ENCODE results near the gene ACAN. TPM values are rescaled to one million over a fixed set of nuclear protein-coding genes. Genes with fewer than 3 reads are reported as not detected.
A peak's percentile ranks its signal among the peaks of the same experiment; 100 is the strongest.

Gene ACAN
- total RNA-seq, 1 experiment from 2014 or later, result 1.4 TPM

DNA sequence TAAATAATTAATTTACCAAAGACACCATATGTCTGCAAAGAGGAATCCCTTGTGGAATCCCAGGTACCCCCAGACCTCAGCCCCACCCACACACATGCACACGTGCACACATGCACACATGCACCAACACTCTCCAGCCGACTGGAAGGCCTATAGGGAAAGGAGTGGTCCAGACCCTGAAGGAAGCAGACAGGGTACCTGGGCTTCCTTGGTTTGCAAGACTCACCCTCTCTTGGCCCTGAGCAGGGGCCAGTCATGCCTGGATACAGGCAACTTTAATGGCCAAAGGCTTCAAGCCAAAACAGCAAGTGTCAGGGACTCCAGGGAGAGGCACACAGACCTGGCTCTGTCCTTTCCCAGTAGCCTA is 101.0 kb downstream of the ACAN start (continued):
- TF ChIP-seq, protein P1, sequence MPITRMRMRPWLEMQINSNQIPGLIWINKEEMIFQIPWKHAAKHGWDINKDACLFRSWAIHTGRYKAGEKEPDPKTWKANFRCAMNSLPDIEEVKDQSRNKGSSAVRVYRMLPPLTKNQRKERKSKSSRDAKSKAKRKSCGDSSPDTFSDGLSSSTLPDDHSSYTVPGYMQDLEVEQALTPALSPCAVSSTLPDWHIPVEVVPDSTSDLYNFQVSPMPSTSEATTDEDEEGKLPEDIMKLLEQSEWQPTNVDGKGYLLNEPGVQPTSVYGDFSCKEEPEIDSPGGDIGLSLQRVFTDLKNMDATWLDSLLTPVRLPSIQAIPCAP (CRISPR knock-in tag; IDR thresholded peaks at IDR 0.05), result no peak
- no peak for TF ChIP-seq CREM (CRISPR knock-in tag; IDR thresholded peaks at IDR 0.05)
- TF ChIP-seq NFE2L1 (CRISPR knock-in tag; IDR thresholded peaks at IDR 0.05), result no peak

- Mint-ChIP-seq H3K4me1 (peaks cover 64% of the 10 kb centered on the region), H3K27ac (peak overlapping the region; percentile 39; the same call in 1 of the 2 replicates), H3K27me3 (ENCODE audit: low read depth) (no peaks in the 10 kb centered on the region; the same call in 1 of the 2 replicates), H3K9me3 (no peaks in the 10 kb centered on the region), H3K4me3 (no peak overlapping the region), H3K36me3 (peaks cover 95% of the 10 kb centered on the region)
- ChIA-PET CTCF (interaction anchor here (0.6 to 8.6 kb wide), 51 partner anchors 9 to 1017 kb away, joined by 3 to 226 read pairs (median 5); partner anchors contain the start of genes ABHD2, FANCI, HAPLN3 and MFGE8), POLR2A (interaction anchor here (0.6 to 1.7 kb wide), 9 partner anchors 9 to 149 kb away, joined by 3 to 7 read pairs (median 4); partner anchors contain the start of genes HAPLN3 and MFGE8)
- TF ChIP-seq CTCF (IDR thresholded peaks at IDR 0.05) (peak; percentile 99), ZNF138 (CRISPR knock-in tag; conservative IDR thresholded peaks at IDR 0.05) (no peak)
- peak; percentile 94 for DNase-seq (ENCODE audit: low spot score)
- peak; percentile 91 for ATAC-seq
Observed at GRCh38 chr15:88904624-88905327, 101.5 kb downstream of the ACAN start.

- ATAC-seq, result no peak
- ChIA-PET CTCF (interaction anchor here (0.8 to 8.6 kb wide), 34 partner anchors 9 to 338 kb away, joined by 3 to 226 read pairs (median 6); partner anchors contain the start of genes ABHD2, FANCI, HAPLN3 and MFGE8), POLR2A (interaction anchor here (0.6 to 1.7 kb wide), 8 partner anchors 11 to 98 kb away, joined by 3 to 7 read pairs (median 4); partner anchors contain the start of gene HAPLN3)
- Mint-ChIP-seq H3K9me3 (no peaks in the 10 kb centered on the region), H3K36me3 (peaks cover 97% of the 10 kb centered on the region), H3K27ac (peak overlapping the region; percentile 74; the same call in 1 of the 2 replicates), H3K4me1 (peaks cover 69% of the 10 kb centered on the region), H3K27me3 (ENCODE audit: low read depth) (no peaks in the 10 kb centered on the region; the same call in 1 of the 2 replicates), H3K4me3 (no peak overlapping the region)
- no peak for DNase-seq (ENCODE audit: low spot score)
- TF ChIP-seq, protein P2, sequence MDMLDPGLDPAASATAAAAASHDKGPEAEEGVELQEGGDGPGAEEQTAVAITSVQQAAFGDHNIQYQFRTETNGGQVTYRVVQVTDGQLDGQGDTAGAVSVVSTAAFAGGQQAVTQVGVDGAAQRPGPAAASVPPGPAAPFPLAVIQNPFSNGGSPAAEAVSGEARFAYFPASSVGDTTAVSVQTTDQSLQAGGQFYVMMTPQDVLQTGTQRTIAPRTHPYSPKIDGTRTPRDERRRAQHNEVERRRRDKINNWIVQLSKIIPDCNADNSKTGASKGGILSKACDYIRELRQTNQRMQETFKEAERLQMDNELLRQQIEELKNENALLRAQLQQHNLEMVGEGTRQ (CRISPR knock-in tag; IDR thresholded peaks at IDR 0.05), result no peak
- TF ChIP-seq CREB1 (CRISPR knock-in tag; IDR thresholded peaks at IDR 0.05) (no peak), ESRRA (CRISPR knock-in tag; IDR thresholded peaks at IDR 0.05; ENCODE audit: borderline replicate concordance) (no peak)
Observed at GRCh38 chr15:88905576-88905975, 102.3 kb downstream of the ACAN start.

DNA sequence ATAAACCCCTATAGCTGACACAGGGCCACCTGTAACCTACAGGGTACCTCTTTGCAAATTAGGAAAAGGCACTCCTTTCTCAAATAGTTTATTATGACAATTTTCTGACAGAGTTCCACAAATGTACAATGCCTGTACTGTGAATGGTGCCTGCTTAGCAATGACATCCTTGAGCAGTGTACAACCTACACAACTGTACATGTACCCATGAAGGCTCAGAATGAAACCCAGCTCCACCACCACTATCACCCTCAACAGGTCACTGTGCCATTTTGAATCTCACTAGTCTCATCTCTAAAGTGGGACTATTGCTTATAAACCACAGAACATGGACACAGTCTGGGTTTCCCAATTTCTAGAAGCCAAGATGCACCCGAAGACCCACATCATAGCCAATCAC is 102.9 kb downstream of the ACAN start:
- H3K4me3 Mint-ChIP-seq, result no peak overlapping the region
- no peaks in the 10 kb centered on the region; the same call in 1 of the 2 replicates for H3K27me3 Mint-ChIP-seq (ENCODE audit: low read depth)
- peak overlapping the region; percentile 74 for H3K27ac Mint-ChIP-seq
- ChIA-PET CTCF (interaction anchor here (1.8 to 8.6 kb wide), 10 partner anchors 11 to 265 kb away, joined by 4 to 226 read pairs (median 16); partner anchors contain the start of gene HAPLN3), POLR2A (interaction anchor here (0.6 to 1.7 kb wide), 5 partner anchors 79 to 98 kb away, joined by 3 to 7 read pairs (median 4); no protein-coding TSS in a partner anchor)
- no peaks in the 10 kb centered on the region for H3K9me3 Mint-ChIP-seq
- TF ChIP-seq SP1 (CRISPR knock-in tag; conservative IDR thresholded peaks at IDR 0.05) (no peak), JUN (CRISPR knock-in tag; IDR thresholded peaks at IDR 0.05) (no peak), ZNF396 (CRISPR knock-in tag; IDR thresholded peaks at IDR 0.05; ENCODE audit: borderline replicate concordance) (no peak), ZNF281 (CRISPR knock-in tag; IDR thresholded peaks at IDR 0.05) (no peak), NFATC4 (CRISPR knock-in tag; IDR thresholded peaks at IDR 0.05) (no peak), CREM (CRISPR knock-in tag; IDR thresholded peaks at IDR 0.05) (no peak), ZNF263 (CRISPR knock-in tag; IDR thresholded peaks at IDR 0.05; ENCODE audit: low read depth) (no peak), ESRRA (CRISPR knock-in tag; IDR thresholded peaks at IDR 0.05; ENCODE audit: borderline replicate concordance) (no peak), TEAD1 (CRISPR knock-in tag; IDR thresholded peaks at IDR 0.05) (no peak), NFYB (CRISPR knock-in tag; conservative IDR thresholded peaks at IDR 0.05; ENCODE audit: low read depth) (no peak), PRRX2 (CRISPR knock-in tag; IDR thresholded peaks at IDR 0.05) (no peak), GTF2I (CRISPR knock-in tag; conservative IDR thresholded peaks at IDR 0.05) (no peak)
- TF ChIP-seq, protein P2 (CRISPR knock-in tag; IDR thresholded peaks at IDR 0.05), result no peak
- TF ChIP-seq, protein P3, sequence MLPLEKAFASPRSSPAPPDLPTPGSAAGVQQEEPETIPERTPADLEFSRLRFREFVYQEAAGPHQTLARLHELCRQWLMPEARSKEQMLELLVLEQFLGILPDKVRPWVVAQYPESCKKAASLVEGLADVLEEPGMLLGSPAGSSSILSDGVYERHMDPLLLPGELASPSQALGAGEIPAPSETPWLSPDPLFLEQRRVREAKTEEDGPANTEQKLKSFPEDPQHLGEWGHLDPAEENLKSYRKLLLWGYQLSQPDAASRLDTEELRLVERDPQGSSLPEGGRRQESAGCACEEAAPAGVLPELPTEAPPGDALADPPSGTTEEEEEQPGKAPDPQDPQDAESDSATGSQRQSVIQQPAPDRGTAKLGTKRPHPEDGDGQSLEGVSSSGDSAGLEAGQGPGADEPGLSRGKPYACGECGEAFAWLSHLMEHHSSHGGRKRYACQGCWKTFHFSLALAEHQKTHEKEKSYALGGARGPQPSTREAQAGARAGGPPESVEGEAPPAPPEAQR (CRISPR knock-in tag; IDR thresholded peaks at IDR 0.05), result no peak
- peaks cover 70% of the 10 kb centered on the region for H3K4me1 Mint-ChIP-seq
- ATAC-seq, result no peak
- DNase-seq (ENCODE audit: low spot score), result no peak
- H3K36me3 Mint-ChIP-seq, result peaks cover 97% of the 10 kb centered on the region

Data from WTC11 (cell line).